HG02970 (cell line): ENCODE results near the gene KIF26B.
"Not testable (repeated sequence)": the region's sequence is repeated elsewhere in the genome, so short reads cannot be mapped to it uniquely, and the experiment has no call there.

Experiments used
- ATAC-seq: cut with Tn5 transposase; IDR thresholded peaks from one replicate; pipeline ENCODE4 v1.9.1; 2021; ENCODE audit warnings: mild to moderate bottlenecking, moderate library complexity, moderate number of reproducible peaks; ENCODE audit not compliant: unreplicated experiment, low FRiP score

Gene KIF26B

GRCh38 chr1:245311887-245312536, 157.2 kb downstream of the KIF26B start:
- ATAC-seq: no peak

GRCh38 chr1:245313576-245313975, 158.8 kb downstream of the KIF26B start:
- no peak for ATAC-seq

DNA sequence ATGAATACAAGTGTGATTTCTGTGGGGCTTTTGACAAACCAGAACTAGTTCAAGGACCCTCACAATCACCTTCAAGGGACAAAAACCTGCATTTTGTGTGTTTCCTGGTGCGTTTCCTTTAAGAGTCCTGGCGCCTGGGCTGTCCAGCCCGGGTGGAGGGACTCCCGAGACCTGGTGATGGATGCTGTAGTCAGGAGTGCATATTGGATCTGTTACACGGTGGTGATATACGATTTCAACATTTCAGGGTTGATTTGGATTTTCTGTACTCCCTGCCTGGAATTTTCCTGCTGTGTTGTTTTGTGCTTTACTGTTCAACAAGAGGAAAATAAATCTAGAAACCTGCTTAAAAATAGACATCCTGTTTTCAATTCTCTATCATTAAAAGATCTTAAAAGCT, 162.0 kb downstream of the KIF26B start:
- no peak for ATAC-seq

GRCh38 chr1:245317217-245317616, 162.4 kb downstream of the KIF26B start:
- no peak for ATAC-seq

GRCh38 chr1:245319094-245319493, 164.3 kb downstream of the KIF26B start:
- no peak for ATAC-seq

DNA sequence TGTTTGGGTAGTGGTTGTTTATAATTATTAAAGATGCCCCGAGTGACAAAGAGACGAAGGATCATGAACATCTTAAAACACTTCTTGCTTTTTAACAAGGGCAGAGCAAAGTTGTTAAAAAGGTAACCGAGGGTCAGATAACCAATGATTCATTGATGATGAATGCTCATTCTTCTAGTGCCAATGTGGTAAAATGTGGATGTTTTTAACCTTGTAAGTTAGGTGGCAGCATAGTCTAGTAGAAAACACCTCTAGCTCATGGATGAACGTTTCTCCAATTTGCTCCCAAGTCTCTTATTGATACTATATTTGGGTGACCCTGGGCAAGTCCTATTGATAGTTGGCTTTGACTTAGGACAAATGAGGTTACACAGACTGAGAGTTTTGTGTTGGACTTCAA, 167.9 kb downstream of the KIF26B start:
- no peak for ATAC-seq

GRCh38 chr1:245323765-245324164, 169.0 kb downstream of the KIF26B start:
- ATAC-seq: not testable (repeated sequence)

- no peak for ATAC-seq
Measured at GRCh38 chr1:245325922-245326795, 171.4 kb downstream of the KIF26B start.

GRCh38 chr1:245327360-245327759, 172.6 kb downstream of the KIF26B start:
- no peak for ATAC-seq

- ATAC-seq: no peak
Measured at GRCh38 chr1:245327842-245328241, 173.1 kb downstream of the KIF26B start.

- no peak for ATAC-seq
Measured at GRCh38 chr1:245330951-245331350, 176.2 kb downstream of the KIF26B start.

- ATAC-seq: no peak
Measured at GRCh38 chr1:245332085-245332484, 177.3 kb downstream of the KIF26B start.

DNA sequence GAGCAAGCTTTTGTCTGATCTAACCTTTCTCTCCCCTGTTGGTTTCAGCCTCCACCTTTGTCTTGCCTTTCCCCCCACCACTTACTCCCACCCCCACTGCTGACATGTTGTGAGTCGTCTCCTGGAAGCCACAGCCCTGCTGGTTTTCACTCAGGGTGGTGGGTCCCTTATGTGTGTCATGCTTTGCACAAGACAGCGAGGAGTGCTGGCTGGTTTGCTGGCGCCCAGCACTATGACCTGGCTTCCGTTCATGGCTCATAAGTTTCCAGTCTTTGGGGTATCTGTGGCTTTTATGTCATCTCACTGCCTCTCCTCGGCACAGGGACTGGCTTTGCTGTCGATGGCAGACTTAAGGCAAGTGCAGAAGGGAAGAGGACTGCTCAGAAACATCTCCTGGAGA, 177.7 kb downstream of the KIF26B start:
- ATAC-seq: no peak

DNA sequence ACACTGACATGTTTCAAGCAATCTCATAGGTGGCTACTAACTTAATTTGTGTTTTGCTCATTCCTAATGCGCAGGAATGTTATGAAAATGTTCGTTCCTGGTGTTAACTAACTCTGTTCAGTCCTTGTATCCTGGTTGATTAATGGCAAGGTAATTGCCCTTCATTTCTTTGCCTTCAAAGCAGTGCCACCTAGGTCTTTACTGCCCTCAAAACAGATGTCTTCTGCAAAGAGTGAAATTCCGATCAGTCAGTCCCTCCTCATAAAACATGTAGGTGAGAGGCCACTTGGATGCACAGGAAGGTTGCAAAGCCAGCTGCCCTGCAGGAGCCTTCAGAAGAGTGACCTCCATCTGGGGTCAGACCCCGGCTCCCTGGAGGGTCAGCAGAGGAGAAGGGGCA, 179.4 kb downstream of the KIF26B start:
- ATAC-seq: no peak

GRCh38 chr1:245334827-245335490, 180.2 kb downstream of the KIF26B start:
- no peak for ATAC-seq

- not testable (repeated sequence) for ATAC-seq
Measured at GRCh38 chr1:245335684-245336083, 180.9 kb downstream of the KIF26B start.

DNA sequence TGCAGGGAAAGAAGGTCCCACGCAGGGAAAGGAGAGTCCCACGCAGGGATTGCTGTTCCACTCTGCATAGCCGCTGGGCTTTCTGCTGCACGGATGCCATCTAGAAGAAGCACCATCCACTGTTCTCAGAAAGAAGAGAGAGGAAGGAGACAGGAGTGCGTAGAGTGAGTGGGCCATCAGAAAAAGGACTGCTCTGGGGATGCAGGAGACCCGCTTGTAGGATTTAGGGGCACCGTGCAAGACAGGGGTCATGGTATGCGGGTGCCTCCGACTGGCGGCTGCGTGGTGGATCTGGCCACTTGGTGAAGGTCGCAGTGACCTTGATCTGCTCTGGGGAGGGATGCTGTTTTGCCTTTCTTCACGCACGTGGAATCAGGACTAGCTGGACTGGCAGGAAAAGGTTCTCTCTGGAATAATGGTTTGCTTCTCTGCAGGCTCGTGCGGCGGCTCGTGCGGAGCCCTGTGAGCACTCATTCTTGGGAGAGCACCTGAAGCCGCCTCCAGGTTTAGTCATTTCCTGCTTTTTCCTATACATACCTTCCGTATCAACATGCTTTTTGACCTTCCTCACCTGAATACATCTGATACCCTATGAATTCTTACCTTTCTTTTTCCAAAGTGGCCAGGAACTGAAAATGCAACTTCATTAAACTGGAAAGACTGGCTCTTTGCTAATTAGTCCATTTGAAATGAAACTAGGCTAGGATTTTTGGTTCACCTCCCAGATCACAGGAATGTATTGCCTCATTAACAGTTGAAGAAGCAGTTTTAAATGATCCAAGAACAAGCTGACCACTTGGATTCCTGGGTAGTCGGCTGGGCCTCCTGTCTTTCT, 181.6 kb downstream of the KIF26B start:
- ATAC-seq: no peak

DNA sequence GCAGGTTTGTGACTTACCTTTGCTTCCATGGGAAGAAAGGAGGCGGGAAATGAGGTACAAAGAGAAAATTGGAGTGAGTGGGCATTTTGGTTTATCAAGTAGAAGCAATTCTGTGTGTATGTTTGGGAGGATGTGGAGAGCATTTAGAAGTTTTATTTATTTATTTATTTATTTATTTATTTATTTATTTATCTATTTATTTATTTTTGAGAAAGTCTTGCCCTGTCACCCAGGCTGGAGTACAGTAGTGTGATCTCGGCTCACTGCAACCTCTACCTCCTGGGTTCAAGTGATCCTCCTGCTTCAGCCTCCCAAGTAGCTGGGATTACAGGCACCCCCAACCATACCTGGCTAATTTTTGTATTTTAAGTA, 182.2 kb downstream of the KIF26B start:
- not testable (repeated sequence) for ATAC-seq

DNA sequence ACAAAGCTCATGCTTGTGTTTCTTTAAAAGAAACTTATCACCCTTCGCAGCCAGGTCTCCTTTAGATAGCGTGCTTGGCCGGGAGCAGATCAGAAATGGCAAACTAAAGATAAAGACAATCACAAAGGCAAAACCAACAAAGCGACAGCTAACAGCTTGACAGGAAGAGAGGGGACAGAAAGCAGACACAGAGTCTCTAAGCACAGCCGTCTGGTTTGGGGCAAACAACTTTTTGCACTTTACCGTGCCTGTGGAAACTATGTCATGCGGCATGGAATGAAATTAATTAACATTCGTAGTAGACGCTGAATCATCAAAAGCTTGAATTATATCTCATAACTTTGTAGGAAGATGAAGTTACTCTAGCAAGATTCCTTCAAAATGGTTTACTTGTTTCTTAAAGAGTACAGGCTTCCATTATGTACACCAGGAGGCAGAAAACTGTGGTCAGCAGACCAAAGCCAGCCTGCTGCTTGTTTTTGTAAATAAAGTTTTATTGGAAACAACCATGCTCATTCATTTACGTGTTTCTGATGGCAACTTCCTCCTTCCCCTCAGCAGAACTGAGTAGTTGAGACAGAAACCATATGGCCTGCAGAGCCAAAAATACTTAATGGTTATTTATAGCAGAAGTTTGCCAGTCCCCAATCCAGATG, 183.2 kb downstream of the KIF26B start:
- no peak for ATAC-seq

DNA sequence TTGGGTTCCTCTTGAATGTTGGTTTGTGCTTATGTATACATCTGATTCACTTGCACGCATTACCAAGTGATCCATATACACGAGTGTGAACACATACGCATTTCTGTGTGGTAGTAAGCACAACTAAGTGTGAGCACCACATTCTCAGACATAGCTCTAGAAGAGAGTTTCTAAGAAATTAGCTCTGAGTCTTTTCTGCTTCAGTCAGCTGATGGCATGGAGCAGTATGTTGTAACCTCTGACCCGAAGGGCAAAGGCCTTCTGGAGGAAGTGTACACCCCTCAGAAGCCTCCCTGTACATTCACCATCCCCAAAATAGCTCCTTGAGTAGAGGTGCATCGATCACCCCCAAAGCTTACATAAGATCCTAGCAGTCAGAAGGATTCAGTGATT, 183.7 kb downstream of the KIF26B start:
- ATAC-seq: no peak
